ENCODE measurements around the gene TBPL2.
A peak's percentile ranks its signal among the peaks of the same experiment; 100 is the strongest.
"Not testable (repeated sequence)": the region's sequence is repeated elsewhere in the genome, so short reads cannot be mapped to it uniquely, and the experiment has no call there.

The TBPL2 gene

DNA sequence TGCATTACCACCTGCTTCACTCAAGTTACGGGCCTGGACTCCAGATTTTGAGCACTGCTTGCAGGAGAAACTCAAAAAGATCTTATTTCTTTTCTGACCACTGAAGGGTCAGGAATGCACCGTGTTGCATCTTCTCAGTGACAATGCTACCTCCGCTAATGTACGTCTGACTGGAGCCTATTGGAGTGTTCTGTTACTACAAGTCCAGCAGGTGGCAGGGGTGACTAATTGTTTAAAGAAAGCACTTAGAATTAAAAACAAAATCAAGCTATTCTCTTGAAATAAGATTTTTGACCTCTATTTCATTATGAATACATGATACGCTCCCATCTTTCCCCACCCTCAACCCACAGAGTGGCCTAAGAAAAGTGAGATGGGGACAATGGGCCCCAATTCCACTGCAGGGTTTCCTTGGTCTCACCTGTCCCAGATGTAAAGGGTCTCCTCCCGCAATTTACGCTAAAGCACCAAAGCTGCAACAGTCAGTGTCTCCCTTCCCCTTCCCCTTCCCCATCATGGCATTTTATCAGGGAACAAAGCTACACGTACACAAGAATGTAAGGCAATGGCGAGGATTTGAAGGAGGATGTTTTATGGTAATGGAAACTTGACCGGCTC lies 2.2 kb downstream of the TBPL2 start:
- DNase-seq, result no peak

- no peak for DNase-seq
These were observed 3.5 kb downstream of the TBPL2 start for GRCh38 chr14:55436931-55437330.

- no peak for DNase-seq
These were observed 3.9 kb downstream of the TBPL2 start for GRCh38 chr14:55436519-55436918.

- DNase-seq, result no peak
These were observed 5.6 kb downstream of the TBPL2 start for GRCh38 chr14:55434805-55435174.

GRCh38 chr14:55433880-55434804 lies 6.3 kb downstream of the TBPL2 start:
- DNase-seq, result no peak

DNA sequence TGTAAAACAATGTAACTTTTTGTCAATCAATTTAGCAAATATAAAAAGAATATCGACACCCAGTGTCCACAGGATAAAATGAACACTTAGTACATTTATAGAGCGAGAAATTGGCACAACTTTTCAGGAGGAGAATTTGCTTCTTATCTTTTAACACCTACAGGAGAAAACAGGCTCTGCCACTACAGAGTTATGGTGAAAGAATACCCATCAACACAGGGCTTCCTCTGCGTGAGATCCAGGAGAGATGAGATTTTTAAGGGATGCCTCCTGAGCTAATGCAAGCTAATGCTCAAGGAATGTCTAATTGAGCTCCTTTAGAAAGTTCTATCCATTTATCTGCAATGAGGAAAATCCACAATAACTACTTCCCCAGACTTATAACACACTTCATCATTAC lies 7.8 kb downstream of the TBPL2 start:
- DNase-seq, result no peak

GRCh38 chr14:55430024-55430690 lies 10.3 kb downstream of the TBPL2 start:
- peak; percentile 7 for DNase-seq

- DNase-seq, result no peak
These were observed 13.0 kb downstream of the TBPL2 start for GRCh38 chr14:55427439-55427838.

- no peak for DNase-seq
These were observed 13.5 kb downstream of the TBPL2 start for GRCh38 chr14:55426891-55427290.

DNA sequence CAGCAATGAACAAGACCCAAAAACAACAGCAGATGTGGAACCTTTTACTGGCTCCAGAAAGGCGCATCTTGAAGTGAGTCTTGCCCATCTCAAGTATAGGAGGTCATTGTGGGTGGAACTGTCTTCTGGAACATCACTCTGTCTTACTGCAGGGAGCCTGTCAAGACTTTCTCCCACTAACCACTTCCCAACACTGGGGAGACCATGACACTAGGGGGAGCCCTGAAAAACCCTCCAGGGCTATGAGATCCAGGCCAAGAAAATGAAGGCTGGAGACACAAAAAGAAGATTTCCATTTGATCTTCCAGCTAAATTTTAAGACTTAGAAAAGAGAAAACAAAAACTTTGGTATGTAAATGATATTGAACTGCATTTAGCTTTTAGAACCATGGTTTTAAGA lies 15.3 kb downstream of the TBPL2 start:
- no peak for DNase-seq

DNA sequence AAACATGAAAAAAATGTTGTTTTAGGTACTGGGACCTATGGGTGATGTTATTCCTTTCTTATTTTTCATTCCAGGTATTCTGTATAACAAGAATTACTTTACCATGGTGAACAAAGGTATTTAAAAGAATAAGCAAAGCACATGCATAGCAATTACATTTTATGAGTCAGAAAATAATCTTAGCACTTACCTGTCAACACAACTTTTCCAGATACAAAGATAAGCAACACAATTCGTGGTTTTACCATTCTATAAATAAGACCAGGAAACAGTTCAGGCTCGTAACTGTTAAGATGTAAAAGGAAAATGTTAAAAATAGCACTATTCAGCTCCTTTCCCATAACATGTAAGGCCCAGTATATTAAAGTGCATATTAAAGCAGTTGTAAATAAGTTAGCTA lies 16.4 kb downstream of the TBPL2 start:
- DNase-seq, result no peak

DNA sequence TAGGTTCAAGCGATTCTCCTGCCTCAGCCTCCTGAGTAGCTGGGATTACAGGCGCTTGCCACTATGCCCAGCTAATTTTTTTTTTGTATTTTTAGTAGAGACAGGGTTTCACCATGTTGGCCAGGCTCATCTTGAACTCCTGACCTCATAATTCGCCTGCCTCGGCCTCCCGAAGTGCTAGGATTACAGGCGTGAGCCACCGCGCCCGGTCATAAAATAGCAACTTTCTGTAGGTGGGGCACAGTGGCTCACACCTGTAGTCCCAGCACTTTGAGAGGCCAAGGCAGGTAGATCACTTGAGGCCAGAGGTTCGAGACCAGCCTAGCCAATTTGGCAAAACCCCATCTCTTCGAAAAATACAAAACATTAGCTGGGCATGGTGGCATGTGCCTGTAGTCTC lies 18.1 kb downstream of the TBPL2 start:
- not testable (repeated sequence) for DNase-seq

DNA sequence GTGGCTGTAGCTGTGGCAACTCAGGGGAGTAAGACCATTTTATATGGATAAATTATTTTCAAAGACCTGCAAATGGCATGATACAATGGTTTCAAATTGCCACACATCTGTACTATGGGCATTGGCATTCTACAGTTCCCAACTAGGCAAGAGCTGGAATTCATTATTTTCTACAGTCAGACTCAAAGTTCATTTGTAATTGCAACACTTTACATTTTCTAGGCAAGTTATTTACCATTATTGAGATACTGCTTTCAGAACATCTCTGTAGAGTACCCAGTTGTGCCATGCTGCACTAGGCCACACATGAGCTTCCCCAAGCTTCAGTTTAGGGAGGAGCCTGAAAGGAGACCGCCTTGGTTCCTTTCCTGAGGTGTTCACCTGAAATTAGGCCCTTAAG lies 20.8 kb downstream of the TBPL2 start:
- no peak for DNase-seq

- DNase-seq, result no peak
These were observed 22.0 kb downstream of the TBPL2 start for GRCh38 chr14:55418411-55418810.

GRCh38 chr14:55417955-55418354 lies 22.5 kb downstream of the TBPL2 start:
- DNase-seq, result no peak

GRCh38 chr14:55416866-55417265 lies 23.6 kb downstream of the TBPL2 start:
- no peak for DNase-seq

- no peak for DNase-seq
These were observed 25.9 kb downstream of the TBPL2 start for GRCh38 chr14:55414551-55414950.

GRCh38 chr14:55412676-55413075 lies 27.7 kb downstream of the TBPL2 start:
- DNase-seq, result no peak

DNA sequence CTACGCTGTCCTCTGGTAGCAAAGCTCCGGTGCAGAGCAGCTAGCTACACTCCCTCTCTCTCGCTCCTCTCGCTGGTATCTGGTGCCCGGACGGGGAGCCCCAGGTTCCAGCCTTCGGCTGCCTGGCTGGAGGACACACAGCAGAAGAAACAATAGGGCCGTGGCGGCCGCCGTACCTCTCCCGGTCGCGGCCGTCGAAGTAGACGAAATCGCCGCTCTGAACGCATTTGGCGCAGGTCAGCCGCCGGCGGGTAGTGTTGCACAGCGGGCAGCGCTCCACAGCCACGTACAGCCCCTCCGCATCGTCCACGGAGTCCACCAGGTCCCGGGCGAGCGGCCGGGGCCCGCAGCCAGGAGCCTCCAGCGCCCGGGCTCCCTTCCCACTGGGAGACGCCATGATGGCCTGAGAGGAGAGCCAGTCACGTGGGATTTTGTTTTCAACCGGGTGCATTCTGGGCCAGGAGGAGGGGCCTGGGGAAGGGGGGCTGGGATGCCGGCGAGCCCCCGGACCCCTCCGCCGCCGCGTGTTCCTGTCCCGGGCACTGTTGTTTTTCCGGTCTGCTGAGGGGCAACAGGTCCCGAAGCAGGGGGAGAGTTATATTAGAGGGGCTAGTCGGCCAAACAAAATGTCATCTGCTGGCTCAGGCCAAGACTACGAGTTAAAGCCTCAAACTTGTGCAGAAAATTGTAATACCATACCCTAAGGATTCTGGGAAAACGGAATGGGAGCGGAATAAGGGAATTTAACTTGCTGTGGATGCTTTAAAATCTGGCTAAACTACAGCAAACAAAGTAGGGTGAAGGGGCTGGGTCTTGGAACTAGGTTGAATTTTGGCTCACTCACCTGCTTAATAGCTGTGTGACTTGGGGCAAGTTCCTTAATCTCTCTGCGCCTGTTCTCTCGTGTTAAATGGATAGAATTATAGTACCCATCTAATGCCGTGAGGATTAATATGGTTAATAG lies 28.7 kb downstream of the TBPL2 start, which contains the start of gene ATG14:
TSS of gene ATG14 (minus strand) at position 405 of the 964 bp plus-strand sequence. CDS start at position 397, 8 bp downstream.
- peak; percentile 59 for DNase-seq

- DNase-seq, result no peak
These were observed 29.5 kb downstream of the TBPL2 start for GRCh38 chr14:55410876-55411275.

DNA sequence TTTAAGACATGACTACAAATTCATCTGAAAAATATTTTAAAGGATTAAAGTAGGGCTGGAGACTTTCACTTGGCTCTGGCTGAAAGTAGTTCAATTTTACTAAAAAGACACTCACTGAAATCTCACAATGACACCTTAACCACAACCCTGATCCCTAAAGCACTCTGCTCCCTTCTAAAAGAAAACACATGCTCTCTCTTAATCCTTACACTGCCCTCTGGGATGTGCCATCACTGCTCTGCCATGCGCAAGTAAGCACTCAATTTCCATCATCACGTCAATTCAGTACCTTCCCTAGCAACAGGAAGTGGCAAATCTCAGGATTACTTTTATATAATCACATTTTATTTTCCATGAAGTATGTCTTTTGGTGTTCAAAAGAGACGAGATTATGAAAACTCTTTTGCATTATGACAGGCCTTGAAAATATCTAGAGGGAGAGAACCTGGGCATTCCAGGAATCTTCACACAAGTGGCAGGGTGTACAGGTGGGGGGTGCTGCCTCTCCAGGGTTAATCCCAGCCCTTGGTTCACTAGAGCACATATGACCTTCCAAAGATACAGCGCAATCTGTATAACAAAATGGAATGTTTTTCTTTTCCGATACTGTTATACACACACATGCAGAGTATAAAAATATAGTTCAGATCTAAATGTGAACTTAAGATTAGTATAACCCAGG lies 36.1 kb downstream of the TBPL2 start:
- no peak for DNase-seq

- DNase-seq, result no peak
These were observed 38.7 kb downstream of the TBPL2 start for GRCh38 chr14:55401751-55402150.
